Measurements from ENCODE around the gene WDHD1.
"Not testable (repeated sequence)": the region's sequence is repeated elsewhere in the genome, so short reads cannot be mapped to it uniquely, and the experiment has no call there.

WDHD1 gene

GRCh38 chr14:55048900-55049436 is 22.1 kb upstream of the WDHD1 start:
- DNase-seq (ENCODE audit: low read depth) = no peak

- DNase-seq (ENCODE audit: low read depth) = no peak
These were observed 20.6 kb upstream of the WDHD1 start for GRCh38 chr14:55047301-55048053.

GRCh38 chr14:55045087-55045486 is 18.2 kb upstream of the WDHD1 start:
- DNase-seq (ENCODE audit: low read depth) = no peak

GRCh38 chr14:55043528-55043927 is 16.6 kb upstream of the WDHD1 start:
- DNase-seq (ENCODE audit: low read depth) = no peak

- DNase-seq (ENCODE audit: low read depth) = no peak
These were observed 11.8 kb upstream of the WDHD1 start for GRCh38 chr14:55038708-55039107.

- not testable (repeated sequence) for DNase-seq (ENCODE audit: low read depth)
These were observed 11.1 kb upstream of the WDHD1 start for GRCh38 chr14:55037995-55038394.

- DNase-seq (ENCODE audit: low read depth) = no peak
These were observed 4.3 kb upstream of the WDHD1 start for GRCh38 chr14:55031190-55031589.

- DNase-seq (ENCODE audit: low read depth) = no peak
These were observed 1.6 kb upstream of the WDHD1 start for GRCh38 chr14:55028476-55028875.

- no peak for DNase-seq (ENCODE audit: low read depth)
These were observed 1.2 kb upstream of the WDHD1 start for GRCh38 chr14:55028066-55028465.

- no peak for DNase-seq (ENCODE audit: low read depth)
These were observed 482 bp downstream of the WDHD1 start for GRCh38 chr14:55026441-55026792.

GRCh38 chr14:55025948-55026347 is 951 bp downstream of the WDHD1 start:
- no peak for DNase-seq (ENCODE audit: low read depth)

GRCh38 chr14:55024365-55024764 is 2.5 kb downstream of the WDHD1 start:
- not testable (repeated sequence) for DNase-seq (ENCODE audit: low read depth)

- no peak for DNase-seq (ENCODE audit: low read depth)
These were observed 6.8 kb downstream of the WDHD1 start for GRCh38 chr14:55019968-55020554.

- no peak for DNase-seq (ENCODE audit: low read depth)
These were observed 11.9 kb downstream of the WDHD1 start for GRCh38 chr14:55015006-55015405.

GRCh38 chr14:55005071-55005470 is 21.8 kb downstream of the WDHD1 start:
- DNase-seq (ENCODE audit: low read depth) = no peak

GRCh38 chr14:55000381-55000780 is 26.5 kb downstream of the WDHD1 start:
- no peak for DNase-seq (ENCODE audit: low read depth)

GRCh38 chr14:54985156-54985555 is 41.7 kb downstream of the WDHD1 start:
- DNase-seq (ENCODE audit: low read depth) = no peak

- DNase-seq (ENCODE audit: low read depth) = no peak
These were observed 45.2 kb downstream of the WDHD1 start for GRCh38 chr14:54981698-54982097.

GRCh38 chr14:54979039-54979438 is 47.9 kb downstream of the WDHD1 start:
- no peak for DNase-seq (ENCODE audit: low read depth)

- no peak for DNase-seq (ENCODE audit: low read depth)
These were observed 50.6 kb downstream of the WDHD1 start for GRCh38 chr14:54976316-54976715.

GRCh38 chr14:54975856-54976255 is 51.0 kb downstream of the WDHD1 start:
- no peak for DNase-seq (ENCODE audit: low read depth)

- DNase-seq (ENCODE audit: low read depth) = no peak
These were observed 52.0 kb downstream of the WDHD1 start for GRCh38 chr14:54974788-54975414.

- no peak for DNase-seq (ENCODE audit: low read depth)
These were observed 59.4 kb downstream of the WDHD1 start for GRCh38 chr14:54967496-54967895.
